GM21381 (cell line): ENCODE data around the gene MGLL.

ENCODE experiments used
- ATAC-seq: cut with Tn5 transposase; IDR thresholded peaks from one replicate; pipeline ENCODE4 v1.9.1; 2021; ENCODE audit warnings: mild to moderate bottlenecking, moderate library complexity; ENCODE audit not compliant: unreplicated experiment

MGLL gene

DNA sequence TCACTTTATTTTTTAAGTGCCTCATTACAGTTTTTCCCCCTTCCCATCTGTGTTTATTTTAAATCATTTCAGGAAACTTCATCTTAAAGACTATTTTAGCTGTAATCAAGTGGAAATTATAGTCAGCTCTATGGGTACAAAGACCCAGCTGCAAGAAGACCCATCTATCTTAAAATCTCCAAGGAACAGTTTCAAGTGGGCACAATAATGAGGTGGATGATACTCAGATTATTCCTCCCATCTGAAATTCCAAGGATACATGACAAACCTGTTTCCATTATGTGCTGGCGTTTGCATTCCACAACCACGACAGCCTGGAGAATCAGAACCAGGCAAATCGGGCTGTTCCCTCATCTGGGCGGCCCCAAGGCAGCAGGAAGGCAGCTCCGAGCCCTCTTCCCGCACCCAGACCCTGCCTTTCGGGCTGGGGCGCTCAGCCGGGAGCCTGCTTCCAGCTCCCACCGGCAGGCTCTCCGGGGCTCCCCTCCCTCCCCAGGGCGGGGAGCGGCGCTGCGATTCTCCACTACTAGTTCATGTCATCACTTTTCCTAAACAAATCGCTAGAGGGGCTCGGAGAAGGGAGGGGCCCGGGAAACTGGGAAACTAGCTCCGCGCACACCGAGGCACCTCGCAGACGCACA, at the start of gene MGLL:
Gene MGLL (minus strand): TSS at position 475 of the 641 bp plus-strand sequence. CDS start 197 bp downstream, at position 278.
- peak; percentile 20 for ATAC-seq

DNA sequence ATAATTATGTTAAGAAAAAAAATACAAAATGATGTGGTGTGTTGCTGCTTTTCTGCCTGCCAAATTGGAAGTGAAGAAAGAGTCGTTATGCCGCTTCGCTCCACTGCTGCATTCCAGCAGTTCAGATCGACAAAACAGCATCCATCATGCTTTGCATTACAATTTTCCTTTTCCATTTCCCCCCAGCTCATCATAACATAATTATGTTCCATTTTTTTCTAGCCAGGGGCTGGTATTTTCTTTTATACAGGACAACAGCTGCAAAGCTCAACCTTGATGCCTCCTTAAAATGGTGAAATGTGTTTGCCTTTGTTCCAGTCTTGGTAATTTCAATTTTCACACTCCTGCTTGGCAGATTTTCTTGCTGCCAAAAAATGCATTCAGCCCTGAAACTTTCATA, 47.8 kb upstream of the MGLL start:
- ATAC-seq: no peak

DNA sequence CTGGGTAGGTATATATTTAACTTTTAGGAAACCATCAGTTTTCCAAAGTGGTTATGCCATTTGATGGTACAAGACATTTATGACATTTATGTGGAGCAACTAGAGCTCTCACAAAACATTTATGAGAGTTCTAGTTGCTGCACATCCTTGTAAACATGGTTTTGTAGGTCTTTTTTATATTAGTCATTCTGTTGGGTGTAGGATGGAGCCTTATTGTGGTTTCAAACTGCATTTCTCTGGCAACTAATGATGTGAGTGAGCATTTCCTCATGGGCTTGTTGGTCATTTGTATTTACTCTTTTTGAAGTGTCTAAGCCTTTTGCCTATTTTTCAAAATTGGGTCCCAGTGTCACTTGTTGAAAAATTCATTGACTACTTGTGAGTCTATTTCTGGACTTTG, 45.7 kb upstream of the MGLL start:
- no peak for ATAC-seq

DNA sequence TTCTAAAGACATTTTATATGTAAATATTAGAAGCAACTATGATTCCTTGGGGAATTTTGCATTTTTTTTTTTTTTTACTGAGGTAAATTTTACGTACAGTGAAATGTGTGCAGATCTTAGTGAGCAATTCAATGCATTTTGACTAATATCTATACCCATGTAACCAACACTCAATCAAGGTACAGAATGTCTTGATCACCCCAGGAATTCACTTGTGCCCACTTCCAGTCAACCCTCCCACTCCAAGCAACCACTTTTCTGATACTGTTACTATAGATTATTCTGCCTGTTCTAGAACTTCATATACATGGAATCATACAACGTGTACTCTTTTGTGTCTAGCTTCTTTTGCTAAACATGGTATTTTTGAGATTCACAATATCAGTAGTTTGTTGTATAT, 45.1 kb upstream of the MGLL start:
- no peak for ATAC-seq

DNA sequence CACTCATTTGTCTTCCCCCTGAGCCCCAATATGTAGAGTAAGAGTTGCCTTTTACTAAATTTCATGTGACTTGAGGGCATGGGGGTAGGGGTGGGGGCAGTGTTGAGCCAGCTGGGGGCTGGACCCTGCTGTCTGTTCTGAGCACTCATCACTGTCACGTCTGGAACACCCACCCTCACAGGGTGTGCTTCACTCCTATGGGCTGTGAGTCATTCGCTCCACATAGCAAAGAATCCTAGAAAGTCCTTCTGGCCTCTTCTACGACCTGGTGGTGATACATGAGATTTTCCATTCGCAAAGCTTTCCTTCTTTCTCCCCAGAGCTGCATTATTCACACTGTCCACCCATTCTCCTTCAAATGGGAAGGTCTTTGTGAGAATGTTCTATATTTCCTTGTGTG, 43.6 kb upstream of the MGLL start:
- ATAC-seq: no peak

DNA sequence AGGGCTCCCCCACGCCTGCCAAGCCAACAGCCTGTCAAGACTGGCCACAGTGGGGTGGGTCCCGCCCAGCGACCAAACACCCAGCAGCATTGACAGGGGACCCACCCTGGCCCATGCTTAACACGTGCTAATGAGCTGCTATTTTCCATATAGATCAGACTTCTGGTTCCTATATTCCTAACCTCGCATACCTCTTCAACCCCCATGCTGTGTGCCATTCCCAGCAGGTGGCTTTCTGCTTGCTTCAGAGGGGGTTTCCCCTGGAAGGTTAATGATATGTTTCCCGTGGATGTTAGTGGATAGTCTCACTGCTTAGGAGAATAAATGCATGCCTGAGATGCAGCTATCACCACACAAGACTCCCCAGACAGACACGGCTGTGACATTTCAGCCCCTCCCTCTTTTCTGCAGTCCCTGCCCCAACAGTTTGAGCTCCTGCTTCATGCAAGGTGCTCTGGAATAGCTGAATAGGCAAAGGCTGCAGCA, 37.9 kb upstream of the MGLL start:
- no peak for ATAC-seq

DNA sequence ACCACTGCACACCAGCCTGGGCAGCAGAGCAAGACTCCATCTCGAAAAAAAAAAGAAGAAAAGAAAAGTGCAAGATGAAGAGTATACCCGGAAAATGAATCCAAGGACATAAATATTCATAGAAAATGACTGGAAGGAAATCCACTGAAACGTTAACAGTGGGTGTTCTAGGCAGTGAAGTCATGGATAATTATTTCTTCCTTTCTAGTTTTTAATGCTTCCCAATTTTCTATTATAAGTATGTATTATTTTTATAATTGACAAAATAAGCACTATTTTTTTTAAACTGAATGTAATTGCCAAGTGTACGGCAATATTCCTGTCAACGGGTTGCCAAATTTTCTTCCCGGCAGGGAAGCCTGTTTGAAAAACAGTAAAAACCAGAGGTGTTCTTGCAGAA, 37.4 kb upstream of the MGLL start:
- ATAC-seq: no peak

DNA sequence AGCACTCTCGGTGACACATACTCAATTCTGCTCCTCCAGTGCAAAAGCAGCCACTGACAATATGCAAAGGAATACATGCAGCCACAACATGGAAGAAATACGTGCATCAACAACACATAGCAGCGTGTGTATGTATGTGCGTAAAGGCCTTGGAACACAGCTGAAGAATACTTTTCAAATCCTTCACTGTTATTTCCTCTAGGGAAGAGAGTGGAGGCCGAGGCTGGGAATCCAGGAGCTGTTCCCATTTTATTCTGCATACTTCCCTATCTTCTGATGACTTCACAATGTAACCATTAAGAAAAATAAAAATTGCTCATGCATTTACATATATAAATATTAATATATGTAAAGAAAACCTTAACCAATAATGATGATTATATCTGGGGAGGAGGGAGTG, 36.6 kb upstream of the MGLL start:
- ATAC-seq: no peak

DNA sequence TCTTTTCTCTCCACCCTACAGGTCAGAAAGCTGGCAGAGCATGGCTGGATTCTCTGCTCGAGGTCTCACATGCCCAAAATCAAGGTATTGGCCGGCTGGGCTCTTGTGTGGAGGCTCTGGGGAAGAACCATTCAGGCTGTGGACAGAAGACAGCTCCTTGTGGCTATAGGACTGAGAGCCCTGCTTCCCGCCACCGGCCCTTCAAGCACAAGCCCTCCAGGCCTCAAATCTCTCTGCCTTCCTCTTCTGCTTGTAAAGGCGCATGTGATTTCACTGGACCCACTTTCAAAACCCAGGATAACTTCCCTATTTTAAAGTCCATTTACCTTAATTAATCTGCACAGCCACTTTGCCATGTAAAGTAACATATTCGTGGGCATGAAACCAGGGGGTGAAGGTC, 36.2 kb upstream of the MGLL start:
- ATAC-seq: no peak

DNA sequence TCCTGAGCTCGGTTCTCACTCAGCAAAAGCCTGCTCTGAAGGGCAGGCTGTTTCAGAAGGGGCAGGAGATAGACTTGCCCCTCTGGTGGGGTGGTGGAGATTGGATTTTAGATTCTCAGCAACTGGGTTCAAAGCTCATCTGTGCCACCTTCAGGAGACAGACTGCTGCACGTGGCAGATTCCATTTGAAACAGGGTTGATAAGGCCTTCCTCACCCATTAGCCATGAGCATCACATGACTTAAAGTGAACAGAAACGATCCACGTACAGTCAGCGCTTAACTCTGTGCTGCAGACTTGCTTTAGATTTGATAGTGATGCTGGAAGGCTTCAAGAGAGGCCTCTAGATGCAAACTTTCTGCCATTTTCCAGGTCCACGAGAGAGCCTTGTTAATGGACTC, 35.0 kb upstream of the MGLL start:
- ATAC-seq: no peak

DNA sequence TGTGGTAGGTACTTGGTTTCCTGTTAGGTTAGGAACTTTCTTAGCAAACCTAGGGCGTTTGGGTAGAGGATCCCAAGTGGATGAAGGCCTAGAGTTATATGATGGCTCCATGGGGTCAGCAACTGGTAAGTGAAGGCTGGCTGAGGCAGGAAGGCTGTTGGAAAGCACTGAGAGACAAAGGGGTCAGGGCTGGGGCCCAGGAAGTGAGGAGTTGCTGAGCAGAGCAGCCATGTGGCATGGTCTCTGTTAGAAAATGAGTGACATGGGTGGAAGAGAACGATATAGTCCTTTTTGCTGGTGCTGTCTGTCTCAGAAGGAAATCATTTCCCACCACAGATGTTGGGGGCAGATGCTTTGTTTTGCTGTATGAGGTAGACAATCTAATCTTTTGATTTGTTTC, 34.5 kb upstream of the MGLL start:
- no peak for ATAC-seq

DNA sequence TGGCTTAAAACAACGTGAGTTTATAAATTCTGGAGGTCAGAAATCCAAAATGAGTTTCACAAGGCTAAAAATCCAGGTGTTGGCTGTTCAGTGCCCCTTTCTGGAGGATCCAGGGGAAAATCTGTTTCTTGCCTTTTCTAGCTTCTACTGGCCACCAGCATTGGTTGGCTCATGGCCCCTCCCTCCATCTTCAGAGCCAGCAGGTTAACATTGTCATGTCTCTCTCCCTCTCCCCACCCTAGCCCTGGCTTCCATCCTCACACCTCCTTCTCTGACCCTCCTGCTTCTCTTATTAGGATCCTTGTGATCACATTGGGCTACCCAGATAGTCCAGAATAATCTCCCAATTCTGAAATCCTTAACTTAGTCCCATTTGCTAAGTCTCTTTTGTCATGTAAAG, 32.9 kb upstream of the MGLL start:
- no peak for ATAC-seq

DNA sequence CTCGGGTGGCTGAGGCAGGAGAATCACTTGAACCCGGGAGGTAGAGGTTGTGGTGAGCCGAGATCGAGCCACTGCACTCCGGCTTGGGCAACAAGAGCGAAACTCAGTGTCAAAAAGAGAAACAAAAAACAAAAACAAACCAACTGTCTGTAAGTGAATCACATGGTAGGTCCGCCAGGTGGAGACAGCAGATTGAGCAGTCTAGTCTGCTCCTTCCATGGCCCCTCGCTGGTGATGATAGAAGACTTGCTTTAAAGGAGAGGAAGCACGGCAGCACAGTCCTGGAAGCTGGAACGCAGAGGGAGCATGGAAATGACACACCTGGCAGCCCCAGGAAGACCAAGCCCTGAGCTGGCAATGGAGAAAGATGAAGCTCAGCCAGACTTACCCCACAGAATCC, 31.4 kb upstream of the MGLL start:
- ATAC-seq: no peak

DNA sequence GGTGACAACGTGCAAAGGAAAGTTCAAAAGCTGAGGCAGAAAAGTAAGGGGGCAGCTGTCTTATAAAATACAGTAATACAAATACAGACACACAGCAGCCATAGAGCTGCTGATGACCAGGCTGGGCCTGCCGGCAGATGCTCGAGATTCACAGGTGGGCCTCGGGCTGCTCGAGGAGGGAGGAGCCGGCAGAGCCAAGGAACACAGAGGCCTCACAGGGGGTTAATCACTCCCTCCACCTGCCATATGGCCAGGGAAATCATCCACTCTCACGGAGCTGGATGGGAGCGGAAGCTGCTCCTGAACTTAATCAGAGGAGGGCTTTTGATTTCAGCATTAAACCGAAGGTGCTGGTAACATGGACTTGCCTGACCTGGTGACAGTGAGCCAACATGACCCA, 29.6 kb upstream of the MGLL start:
- no peak for ATAC-seq

DNA sequence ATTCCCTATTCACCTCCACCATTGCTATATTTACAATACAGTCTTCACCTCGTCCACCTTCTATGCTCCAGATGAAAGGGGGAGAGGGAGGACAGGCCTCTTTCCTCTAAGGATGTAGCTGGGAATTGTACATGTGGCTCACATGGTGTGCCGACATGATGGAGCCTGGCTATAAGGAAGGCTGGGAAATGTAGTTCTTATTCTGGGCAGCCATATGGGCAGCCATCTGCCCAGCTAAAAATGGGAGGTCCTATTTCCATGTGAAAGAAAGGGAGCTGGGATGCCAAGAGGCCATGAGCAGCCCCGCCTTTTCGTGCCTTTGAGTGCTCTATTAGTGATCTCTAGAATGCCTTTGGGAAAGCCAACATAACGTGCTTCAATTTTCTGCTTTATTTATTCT, 27.1 kb upstream of the MGLL start:
- ATAC-seq: no peak

DNA sequence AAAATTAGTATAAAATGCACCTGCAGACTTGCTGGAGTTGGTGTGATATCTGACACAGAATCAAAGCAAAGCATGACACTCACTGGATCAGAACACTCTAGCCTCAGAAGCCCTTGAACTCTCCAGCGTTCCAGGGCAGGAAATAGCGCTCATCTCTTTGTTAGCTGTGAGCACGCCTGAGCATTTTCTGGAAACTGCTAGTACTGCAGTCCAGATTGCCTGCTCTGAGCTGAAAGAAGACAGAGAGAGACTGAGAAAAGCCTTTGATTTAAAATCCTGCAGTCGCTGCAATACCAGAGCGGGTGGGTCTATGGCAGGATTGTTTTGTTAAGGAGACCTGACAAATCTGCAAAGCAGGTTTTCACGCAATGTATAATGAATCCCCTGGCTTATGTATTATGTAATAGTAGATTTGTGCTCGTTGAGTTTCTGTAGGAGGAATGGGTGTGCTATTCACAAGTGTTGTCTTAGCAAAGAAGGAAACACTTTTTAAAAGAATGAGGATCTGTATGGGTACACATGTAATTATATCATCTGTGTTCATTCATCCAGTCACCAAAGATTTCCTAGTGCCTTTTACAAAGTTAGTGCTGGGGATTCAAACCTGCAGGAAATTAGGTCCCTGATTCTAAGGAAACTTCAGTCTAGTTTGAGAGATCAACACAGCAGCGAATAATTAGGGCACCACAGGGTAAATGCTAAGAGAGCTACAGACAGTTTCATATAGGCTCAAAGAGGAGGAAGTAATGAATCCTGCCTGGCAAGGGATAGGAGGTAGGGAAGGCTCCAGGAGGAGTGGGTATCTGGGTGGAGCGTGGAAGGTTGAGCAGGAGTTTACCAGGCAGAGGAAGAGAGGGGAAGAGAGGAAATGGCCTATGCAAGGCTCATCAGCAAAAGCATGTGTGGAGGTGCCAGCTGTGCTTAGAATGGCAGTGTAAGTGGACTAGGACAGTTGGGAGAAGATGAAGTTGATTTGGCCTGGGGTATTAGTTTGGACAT, 26.1 kb upstream of the MGLL start:
- no peak for ATAC-seq

DNA sequence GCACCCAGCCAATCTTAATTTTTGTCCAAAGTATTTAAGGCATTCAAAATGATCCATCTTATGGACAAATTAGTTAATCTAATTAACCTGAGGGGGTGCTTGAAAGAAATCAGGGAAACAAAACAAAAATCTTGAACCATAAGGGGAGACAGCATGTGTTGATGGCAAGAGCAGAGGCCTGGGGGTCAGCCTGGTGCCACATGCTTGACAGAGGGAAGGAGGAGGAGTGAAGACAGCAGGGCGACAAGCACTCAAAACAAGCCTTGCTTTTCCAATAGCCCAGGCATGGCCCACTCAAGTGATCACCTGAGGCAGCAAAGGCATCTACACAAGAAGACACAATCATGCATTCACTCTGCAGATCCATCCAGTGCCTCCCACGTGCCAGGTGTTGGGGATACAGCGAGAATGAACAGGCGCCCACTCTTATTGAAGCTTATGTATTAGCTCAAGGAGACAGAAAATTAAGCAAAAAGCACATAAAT, 25.0 kb upstream of the MGLL start:
- ATAC-seq: no peak

DNA sequence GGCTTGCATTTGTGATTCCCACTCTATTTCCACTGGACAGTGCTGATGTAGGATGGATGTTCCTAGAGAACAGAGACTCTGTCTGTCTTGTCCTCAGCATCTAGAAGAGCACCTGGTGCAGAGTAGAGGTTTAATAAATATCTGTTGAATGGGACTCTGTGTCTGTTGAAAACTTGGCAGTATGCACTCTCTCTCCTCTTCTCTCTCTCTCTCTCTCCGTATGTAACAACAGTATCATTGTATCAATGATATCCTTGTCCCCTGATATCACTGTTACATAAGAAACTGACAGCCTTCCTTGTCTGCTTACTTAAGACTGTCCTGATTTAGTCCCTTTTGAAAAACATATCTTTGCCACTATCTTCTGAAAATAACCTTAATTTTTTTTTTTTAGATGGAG, 24.3 kb upstream of the MGLL start:
- ATAC-seq: no peak

DNA sequence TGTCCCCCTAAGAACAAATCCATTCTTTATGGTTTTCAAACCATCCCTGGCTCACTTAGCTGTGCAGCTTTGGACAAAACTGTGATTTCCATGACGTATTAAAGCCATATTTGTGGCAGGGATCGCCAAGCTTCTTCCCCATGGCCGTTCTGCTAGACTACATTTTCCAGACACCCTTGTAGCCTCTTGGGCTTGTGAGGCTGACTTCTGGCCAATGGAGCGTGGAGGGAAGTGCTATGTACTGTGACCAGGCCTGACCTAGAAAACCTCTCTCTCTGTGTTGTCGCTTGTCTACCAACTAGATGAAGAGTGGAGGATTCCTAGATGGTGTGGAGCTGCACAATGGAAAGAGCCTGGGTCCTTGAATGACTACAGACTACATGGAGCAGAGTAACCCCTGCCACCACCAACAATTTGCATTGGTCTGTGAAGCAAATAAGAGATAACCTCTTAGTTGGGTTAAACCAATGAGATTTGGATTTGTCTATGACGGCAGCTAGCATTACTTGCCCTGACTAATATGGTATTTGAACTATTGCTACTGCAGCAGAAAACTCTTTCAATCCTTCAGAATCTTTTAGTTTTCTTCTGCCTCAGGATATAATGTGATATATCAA, 22.1 kb upstream of the MGLL start:
- peak; percentile 54 for ATAC-seq

DNA sequence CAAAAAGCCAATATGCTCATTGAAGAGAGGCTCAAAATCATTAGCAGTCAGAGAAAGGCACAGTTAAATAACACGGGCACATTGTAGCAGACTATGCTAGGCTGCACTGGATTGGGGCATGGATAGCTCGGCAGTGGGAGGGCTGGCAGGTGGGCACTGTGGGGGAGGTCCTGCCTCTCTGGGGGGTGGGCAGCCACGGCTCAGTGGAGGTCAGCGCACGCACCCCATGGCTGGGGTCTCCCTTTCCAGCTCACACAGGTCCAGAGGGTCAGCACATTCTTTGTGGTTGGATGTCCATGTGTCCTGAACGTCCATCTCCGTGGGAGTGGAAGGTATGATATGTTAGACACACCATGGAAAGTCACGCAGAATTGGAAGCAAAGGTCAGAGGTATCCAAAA, 18.4 kb upstream of the MGLL start:
- no peak for ATAC-seq

DNA sequence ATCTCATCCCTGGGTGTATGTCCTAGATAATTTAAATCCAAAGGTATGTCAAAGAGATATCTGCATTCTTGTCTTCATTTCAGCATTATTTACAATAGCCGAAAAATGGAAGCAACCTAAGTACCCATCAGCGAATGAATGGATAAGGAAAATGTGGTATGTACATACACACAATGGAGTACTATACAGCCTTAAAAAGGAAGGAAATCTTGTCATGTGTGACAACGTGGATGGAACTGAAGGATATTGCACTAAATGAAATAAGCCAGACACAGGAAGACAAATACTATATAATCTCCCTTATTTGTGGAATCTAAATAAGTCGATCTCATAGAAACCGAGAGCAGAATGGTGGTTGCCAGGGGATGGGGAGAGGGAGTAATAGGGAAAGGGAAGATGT, 16.8 kb upstream of the MGLL start:
- no peak for ATAC-seq
